OCI-LY7 (cell line): ENCODE data around the gene IRF2. TPM values are rescaled to one million over a fixed set of nuclear protein-coding genes. Genes with fewer than 3 reads are reported as not detected.

Experiments used
- BruUV-seq: library from RNA; stranded (reverse); fragments of 400-500 nt; replicated peaks from 2 replicates; lab custom pipeline; 2021; lab: Mats Ljungman, UMichigan
- CTCF ChIA-PET: fragments of 300-600 bp; sonication (Branson Sonifier 250); formaldehyde crosslinking; loops from one replicate; lab custom pipeline; 2022; ENCODE audit warnings: antibody characterized with exemption; ENCODE audit not compliant: unreplicated experiment; lab: Charles Lee
- POLR2A ChIA-PET: fragments of 300-600 bp; sonication (Branson Sonifier 250); formaldehyde crosslinking; loops from one replicate; lab custom pipeline; 2022; ENCODE audit warnings: antibody characterized with exemption; lab: Charles Lee
- DNase-seq: peaks from one replicate; pipeline ENCODE4 v3.0.0-alpha.2; 2015; ENCODE audit warnings: low spot score
- H2AFZ ChIP-seq: fragments of 200-600 bp; sonication (generic), shearing (Covaris generic); 2 replicates; pipeline ENCODE4 v1.6.1; 2014; ENCODE audit warnings: mild to moderate bottlenecking, antibody characterized with exemption, low read length, moderate library complexity
- H3K27ac ChIP-seq: fragments of 200-600 bp; sonication (generic); 2 replicates; pipeline ENCODE4 v1.5.1; 2014; ENCODE audit warnings: mixed run types, low read depth, mild to moderate bottlenecking, moderate library complexity, low read length, inconsistent platforms; ENCODE audit not compliant: poor library complexity, severe bottlenecking
- H3K36me3 ChIP-seq: fragments of 200-600 bp; sonication (generic); 2 replicates; pipeline ENCODE4 v1.6.1; 2014; ENCODE audit warnings: mild to moderate bottlenecking, antibody characterized with exemption, low read length, moderate library complexity, mixed read lengths; ENCODE audit not compliant: insufficient read depth
- H3K4me1 ChIP-seq: fragments of 200-600 bp; sonication (generic); 2 replicates; pipeline ENCODE4 v1.5.1; 2014; ENCODE audit warnings: mild to moderate bottlenecking, low read length; ENCODE audit not compliant: insufficient read depth, poor library complexity, severe bottlenecking
- H3K4me2 ChIP-seq: fragments of 200-600 bp; sonication (generic); 2 replicates; pipeline ENCODE4 v1.6.1; 2014; ENCODE audit warnings: mild to moderate bottlenecking, low read length
- H3K4me3 ChIP-seq: fragments of 200-600 bp; sonication (generic); 2 replicates; pipeline ENCODE4 v1.5.1; 2014; ENCODE audit warnings: mild to moderate bottlenecking, low read depth, low read length; ENCODE audit not compliant: poor library complexity, severe bottlenecking
- H3K79me2 ChIP-seq: fragments of 200-600 bp; sonication (generic); 2 replicates; pipeline ENCODE4 v1.6.1; 2016; ENCODE audit warnings: low read depth, mild to moderate bottlenecking, low read length, moderate library complexity, mixed read lengths; ENCODE audit not compliant: insufficient read depth
- H3K9me2 ChIP-seq: fragments of 200-600 bp; sonication (generic); 2 replicates; pipeline ENCODE4 v1.6.1; 2016; ENCODE audit warnings: mild to moderate bottlenecking, low read length, mixed read lengths; ENCODE audit not compliant: insufficient read depth
- H3K9me3 ChIP-seq: fragments of 200-600 bp; sonication (generic); 2 replicates; pipeline ENCODE4 v1.6.1; 2014; ENCODE audit warnings: mild to moderate bottlenecking, mixed run types, low read length, mixed read lengths
- H4K20me1 ChIP-seq: fragments of 200-600 bp; sonication (generic); 2 replicates; pipeline ENCODE4 v1.6.1; 2014; ENCODE audit warnings: mild to moderate bottlenecking, antibody characterized with exemption, low read length, moderate library complexity, mixed read lengths; ENCODE audit not compliant: insufficient read depth
- EZH2phosphoT487 ChIP-seq: fragments of 200-600 bp; sonication (generic); IDR thresholded peaks from 2 replicates; pipeline ENCODE4 v1.6.1; 2018; ENCODE audit warnings: low read depth, borderline replicate concordance, mild to moderate bottlenecking, mixed run types, antibody characterized with exemption, low read length, moderate library complexity, mixed read lengths
- intact Hi-C: fragments of 100-400 bp; cut with micrococcal nuclease; formaldehyde crosslinking; loops from one replicate; pipeline ENCODE4 v1.10.0; 2022; ENCODE audit not compliant: unreplicated experiment
- total RNA-seq, 2 experiments: library from RNA; depleted of rRNA in 1 of 2; stranded (reverse); fragments of >200 nt in 1 of 2; shearing (Covaris generic) in 1 of 2; gene quantifications; 2 replicates each; pipeline ENCODE4 v1.2.3, GENCODE V29; 2014 to 2022
- TF ChIP-seq, protein P1 (sequence below): fragments of 200-600 bp; sonication (generic); conservative IDR thresholded peaks from 2 replicates; pipeline ENCODE4 v1.5.1; 2014; ENCODE audit warnings: mild to moderate bottlenecking, antibody characterized with exemption, low read length, moderate library complexity, mixed read lengths

The IRF2 gene
- total RNA-seq, 2 experiments from 2014 or later = 32.3 to 37.8 TPM

DNA sequence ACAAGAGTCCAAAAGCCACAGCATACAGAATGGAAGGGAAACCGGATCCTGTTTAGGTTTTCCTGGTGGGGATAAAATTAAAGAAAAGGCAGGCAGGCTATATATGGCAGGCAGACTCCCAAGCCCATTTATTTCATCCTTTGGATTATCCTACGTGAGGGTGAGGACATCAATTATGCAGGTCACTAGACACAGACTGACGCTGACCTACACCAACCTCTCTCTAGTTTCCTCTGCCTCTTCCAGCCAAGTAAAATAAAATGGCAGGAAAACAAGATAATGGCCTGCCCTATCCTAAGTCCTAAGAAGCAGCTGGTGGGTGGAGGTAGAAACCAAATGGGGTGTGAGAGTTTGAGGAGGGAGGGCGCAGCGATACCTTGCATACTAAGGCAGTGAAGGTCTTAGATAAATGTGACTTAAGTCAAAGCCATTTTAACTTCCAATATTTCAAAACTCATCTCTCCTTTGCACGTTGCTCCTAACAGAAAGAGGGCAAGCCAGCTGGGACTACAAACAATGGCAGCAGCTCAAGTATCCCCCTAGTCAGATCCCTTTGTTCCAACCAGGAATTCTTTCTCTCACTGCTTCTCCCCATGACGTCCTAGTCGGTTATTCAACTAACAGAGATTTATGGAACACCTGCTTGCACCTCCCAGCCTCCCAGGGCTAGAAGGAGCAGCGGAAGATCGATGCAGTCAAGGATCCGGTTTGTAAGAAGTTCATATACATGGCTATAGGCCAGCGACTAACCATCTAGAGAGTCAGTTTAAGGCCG is 72.8 kb downstream of the IRF2 start:
- no peaks in the 10 kb centered on the region for H3K9me3 ChIP-seq
- no TSS peak for BruUV-seq
- H3K4me3 ChIP-seq = no peak overlapping the region
- no peaks in the 10 kb centered on the region for H3K9me2 ChIP-seq
- ChIA-PET POLR2A (no interaction called here), CTCF (no interaction called here)
- H3K27ac ChIP-seq = no peak overlapping the region
- peaks cover 11% of the 10 kb centered on the region for H3K4me1 ChIP-seq
- TF ChIP-seq, protein P1, sequence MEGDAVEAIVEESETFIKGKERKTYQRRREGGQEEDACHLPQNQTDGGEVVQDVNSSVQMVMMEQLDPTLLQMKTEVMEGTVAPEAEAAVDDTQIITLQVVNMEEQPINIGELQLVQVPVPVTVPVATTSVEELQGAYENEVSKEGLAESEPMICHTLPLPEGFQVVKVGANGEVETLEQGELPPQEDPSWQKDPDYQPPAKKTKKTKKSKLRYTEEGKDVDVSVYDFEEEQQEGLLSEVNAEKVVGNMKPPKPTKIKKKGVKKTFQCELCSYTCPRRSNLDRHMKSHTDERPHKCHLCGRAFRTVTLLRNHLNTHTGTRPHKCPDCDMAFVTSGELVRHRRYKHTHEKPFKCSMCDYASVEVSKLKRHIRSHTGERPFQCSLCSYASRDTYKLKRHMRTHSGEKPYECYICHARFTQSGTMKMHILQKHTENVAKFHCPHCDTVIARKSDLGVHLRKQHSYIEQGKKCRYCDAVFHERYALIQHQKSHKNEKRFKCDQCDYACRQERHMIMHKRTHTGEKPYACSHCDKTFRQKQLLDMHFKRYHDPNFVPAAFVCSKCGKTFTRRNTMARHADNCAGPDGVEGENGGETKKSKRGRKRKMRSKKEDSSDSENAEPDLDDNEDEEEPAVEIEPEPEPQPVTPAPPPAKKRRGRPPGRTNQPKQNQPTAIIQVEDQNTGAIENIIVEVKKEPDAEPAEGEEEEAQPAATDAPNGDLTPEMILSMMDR = no peak
- TF ChIP-seq EZH2phosphoT487 = no peak
- no peaks in the 10 kb centered on the region for H3K79me2 ChIP-seq
- no peak for DNase-seq
- no peak overlapping the region for H3K4me2 ChIP-seq
- no peak overlapping the region for H2AFZ ChIP-seq
- intact Hi-C loops = no loop called here
- peaks cover 57% of the 10 kb centered on the region for H3K36me3 ChIP-seq
- no peaks in the 10 kb centered on the region for H4K20me1 ChIP-seq

DNA sequence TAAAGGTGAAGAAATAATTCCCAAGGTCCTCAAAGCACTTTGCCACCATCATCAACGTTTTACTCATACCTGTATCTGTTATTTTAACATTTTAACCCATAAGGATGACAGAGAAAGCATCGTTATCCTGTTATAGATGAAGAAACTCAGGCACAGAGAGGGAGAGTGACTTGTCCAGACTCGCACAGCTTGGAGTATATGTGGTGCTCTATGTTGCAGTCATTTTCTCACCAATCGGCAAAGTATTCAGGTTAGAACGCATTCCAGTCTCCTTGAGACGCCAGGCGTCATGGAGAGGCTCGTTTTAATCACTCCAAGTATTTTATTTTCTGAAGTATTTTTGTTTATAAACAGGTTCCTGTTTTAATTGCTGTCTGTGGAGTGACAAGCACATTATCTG is 73.5 kb downstream of the IRF2 start:
- Histone ChIP-seq H3K27ac (no peak overlapping the region), H3K36me3 (peaks cover 55% of the 10 kb centered on the region), H3K4me1 (peaks cover 16% of the 10 kb centered on the region), H3K79me2 (no peaks in the 10 kb centered on the region), H3K4me3 (no peak overlapping the region), H3K9me2 (no peaks in the 10 kb centered on the region), H2AFZ (no peak overlapping the region), H3K9me3 (no peaks in the 10 kb centered on the region), H4K20me1 (no peaks in the 10 kb centered on the region), H3K4me2 (no peak overlapping the region)
- no TSS peak for BruUV-seq
- TF ChIP-seq, protein P1 = no peak
- TF ChIP-seq EZH2phosphoT487 = no peak
- CTCF ChIA-PET = no interaction called here
- no peak for DNase-seq
- POLR2A ChIA-PET = no interaction called here
- intact Hi-C loops = no loop called here

- POLR2A ChIA-PET = no interaction called here
Observed at GRCh38 chr4:184400375-184400870, 73.9 kb downstream of the IRF2 start.

More at GRCh38 chr4:184400375-184400870, 73.9 kb downstream of the IRF2 start:
- peaks cover 55% of the 10 kb centered on the region for H3K36me3 ChIP-seq
- no peaks in the 10 kb centered on the region for H3K79me2 ChIP-seq
- H4K20me1 ChIP-seq = no peaks in the 10 kb centered on the region
- no peaks in the 10 kb centered on the region for H3K9me2 ChIP-seq
- H3K4me3 ChIP-seq = no peak overlapping the region
- intact Hi-C loops = no loop called here
- H2AFZ ChIP-seq = no peak overlapping the region
- H3K9me3 ChIP-seq = no peaks in the 10 kb centered on the region
- peaks cover 20% of the 10 kb centered on the region for H3K4me1 ChIP-seq
- TF ChIP-seq, protein P1 = no peak
- TF ChIP-seq EZH2phosphoT487 = no peak
- H3K4me2 ChIP-seq = no peak overlapping the region
- CTCF ChIA-PET = no interaction called here
- no peak for DNase-seq
- no peak overlapping the region for H3K27ac ChIP-seq
- BruUV-seq = no TSS peak
